Panc1 (cell line): ENCODE data around the gene CBX3. TPM values are rescaled to one million over a fixed set of nuclear protein-coding genes. Genes with fewer than 3 reads are reported as not detected.
A peak's percentile ranks its signal among the peaks of the same experiment; 100 is the strongest.
"Not testable (repeated sequence)": the region's sequence is repeated elsewhere in the genome, so short reads cannot be mapped to it uniquely, and the experiment has no call there.

Source experiments
- ATAC-seq: fragments of 200-7000 bp; cut with Tn5 transposase; 2 replicates; pipeline ENCODE4 v1.9.1; 2020; ENCODE audit warnings: mild to moderate bottlenecking, moderate library complexity
- BruUV-seq: library from RNA; stranded (reverse); fragments of 400-500 nt; replicated peaks from 2 replicates; lab custom pipeline; 2021; lab: Mats Ljungman, UMichigan
- CTCF ChIA-PET: fragments of 300-600 bp; sonication (Branson Sonifier 250); formaldehyde crosslinking; loops from one replicate; lab custom pipeline; 2022; ENCODE audit warnings: antibody characterized with exemption; lab: Charles Lee
- POLR2A ChIA-PET: fragments of 300-600 bp; sonication (Branson Sonifier 250); formaldehyde crosslinking; loops from one replicate; lab custom pipeline; 2022; ENCODE audit warnings: antibody characterized with exemption; lab: Charles Lee
- DNase-seq: peaks from one replicate; pipeline ENCODE4 v3.0.0-alpha.2; 2010; ENCODE audit warnings: low read depth, low spot score
- H3K27ac ChIP-seq: 2 replicates; pipeline ENCODE4 v1.5.1; 2011; ENCODE audit warnings: mild to moderate bottlenecking, low read length, inconsistent platforms
- H3K27me3 ChIP-seq: fragments of 200-500 bp; sonication (Bioruptor generic); 2 replicates; pipeline ENCODE4 v1.6.0; 2014; ENCODE audit warnings: low read length, inconsistent platforms; ENCODE audit not compliant: control insufficient read depth, insufficient read depth
- H3K36me3 ChIP-seq: fragments of 200-500 bp; sonication (Bioruptor generic); 2 replicates; pipeline ENCODE4 v1.5.1; 2014; ENCODE audit warnings: inconsistent platforms, mild to moderate bottlenecking, low read length, moderate library complexity; ENCODE audit not compliant: control insufficient read depth, insufficient read depth
- H3K4me1 ChIP-seq: 2 replicates; pipeline ENCODE4 v1.5.1; 2011; ENCODE audit warnings: inconsistent platforms, mild to moderate bottlenecking, low read length, moderate library complexity; ENCODE audit not compliant: control insufficient read depth, insufficient read depth
- H3K4me3 ChIP-seq, 2 experiments: 2 replicates each; pipeline ENCODE4 v1.5.1; 2011 to 2012; ENCODE audit warnings: low read depth in 2 of 2, low read length in 2 of 2, mild to moderate bottlenecking in 2 of 2, inconsistent platforms in 1 of 2, moderate library complexity in 1 of 2
- H3K9me3 ChIP-seq: fragments of 200-500 bp; sonication (Bioruptor generic); 2 replicates; pipeline ENCODE4 v1.5.1; 2014; ENCODE audit warnings: low read depth, mild to moderate bottlenecking, inconsistent platforms, low read length, moderate library complexity; ENCODE audit not compliant: control insufficient read depth, insufficient read depth
- CTCF ChIP-seq: fragments of 450-650 bp; IDR thresholded peaks from 2 replicates; pipeline ENCODE4 v1.5.1; 2017; ENCODE audit warnings: mild to moderate bottlenecking
- POLR2AphosphoS5 ChIP-seq: IDR thresholded peaks from 2 replicates; pipeline ENCODE4 v1.6.1; 2012; ENCODE audit warnings: mild to moderate bottlenecking, low read depth, low read length, moderate library complexity
- REST ChIP-seq, 2 experiments: IDR thresholded peaks; 2 replicates each; pipeline ENCODE4 v1.6.1; 2011 to 2012; ENCODE audit warnings: low read depth in 2 of 2, control low read depth in 1 of 2, low read length in 1 of 2, mild to moderate bottlenecking in 1 of 2, moderate library complexity in 1 of 2; ENCODE audit not compliant: insufficient read depth in 1 of 2
- SIN3A ChIP-seq: IDR thresholded peaks from 2 replicates; pipeline ENCODE4 v1.6.1; 2012; ENCODE audit warnings: low read depth, mild to moderate bottlenecking, low read length, moderate library complexity, borderline replicate concordance; ENCODE audit not compliant: insufficient read depth
- TCF7L2 ChIP-seq: IDR thresholded peaks from 2 replicates; pipeline ENCODE4 v1.6.1; 2011; ENCODE audit warnings: mild to moderate bottlenecking, low read depth, low read length, inconsistent platforms
- in situ Hi-C: cut with HindIII; loops from 2 replicates; pipeline ENCODE4 v1.10.0; 2016; ENCODE audit warnings: low sequenced_read_pairs, low pct_unique_long_range_greater_than_20kb
- intact Hi-C: fragments of 100-400 bp; cut with micrococcal nuclease; formaldehyde crosslinking; loops from one replicate; pipeline ENCODE4 v1.10.0; 2022; ENCODE audit not compliant: unreplicated experiment
- total RNA-seq: library from RNA; stranded (reverse); gene quantifications from one replicate; pipeline ENCODE4 v1.2.1, GENCODE V29; 2021; ENCODE audit not compliant: unreplicated experiment

Gene CBX3
- total RNA-seq, 1 experiment from 2014 or later = 308 TPM

GRCh38 chr7:26184281-26185101 lies 17.1 kb upstream of the CBX3 start:
- CTCF ChIA-PET = interaction anchor here (2.3 kb wide), 1 partner anchor 292 kb away, joined by 4 read pairs; no protein-coding TSS in a partner anchor
- H3K36me3 ChIP-seq = peaks cover 15% of the 10 kb centered on the region
- intact Hi-C loops = loop anchor here (5.0 to 10.0 kb wide), 4 partner anchors 92 to 292 kb away; no protein-coding TSS in a partner anchor
- in situ Hi-C loops, ATAC-seq, POLR2A ChIA-PET, H3K4me3 ChIP-seq, H3K9me3 ChIP-seq, H3K27me3 ChIP-seq, DNase-seq: not testable (repeated sequence)
- peak overlapping the region; percentile 51; the same call in 1 of the 2 replicates for H3K27ac ChIP-seq
- TF ChIP-seq POLR2AphosphoS5 = peak; percentile 45
- TSS peak; percentile 1 for BruUV-seq
- H3K4me1 ChIP-seq = peaks cover 72% of the 10 kb centered on the region

- POLR2A ChIA-PET = no interaction called here
- Histone ChIP-seq H3K27me3 (no peaks in the 10 kb centered on the region), H3K4me3 (no peak overlapping the region), H3K9me3 (no peaks in the 10 kb centered on the region), H3K27ac (peak overlapping the region; percentile 51; the same call in 1 of the 2 replicates), H3K4me1 (peaks cover 76% of the 10 kb centered on the region), H3K36me3 (peaks cover 23% of the 10 kb centered on the region)
- CTCF ChIA-PET = interaction anchor here (2.3 kb wide), 1 partner anchor 292 kb away, joined by 4 read pairs; no protein-coding TSS in a partner anchor
- no peak for DNase-seq
- TSS peak; percentile 75 for BruUV-seq
- ATAC-seq = no peak
- in situ Hi-C loops (no loop called here), intact Hi-C loops (loop anchor here (10.0 kb wide), 2 partner anchors 100 to 180 kb away; no protein-coding TSS in a partner anchor)
- no peak for TF ChIP-seq CTCF
- no peak for TF ChIP-seq SIN3A
- no peak for TF ChIP-seq TCF7L2
- TF ChIP-seq REST (IDR thresholded peaks at IDR 0.05; ENCODE audit: insufficient read depth in 1 of 2, low read depth in 2 of 2, low read length in 1 of 2) = no peak
- no peak for TF ChIP-seq POLR2AphosphoS5
Measured at GRCh38 chr7:26185131-26185843, 16.3 kb upstream of the CBX3 start.
